Mesendoderm (in vitro differentiated cells): ENCODE results near the gene CDK9.
"Not testable (repeated sequence)": the region's sequence is repeated elsewhere in the genome, so short reads cannot be mapped to it uniquely, and the experiment has no call there.

Experiments
- DNase-seq: peaks from one replicate; pipeline ENCODE4 v3.0.0; 2013
- H2AK5ac ChIP-seq: 2 replicates; pipeline ENCODE4 v1.6.1; 2013; ENCODE audit warnings: low read length, inconsistent platforms
- H2BK120ac ChIP-seq: 2 replicates; pipeline ENCODE4 v1.6.1; 2013; ENCODE audit warnings: low read depth, mild to moderate bottlenecking, low read length, moderate library complexity, mixed read lengths
- H2BK15ac ChIP-seq: replicated peaks from 2 replicates; pipeline ENCODE4 v1.6.1; 2013; ENCODE audit warnings: low read depth, mild to moderate bottlenecking, moderate library complexity
- H2BK5ac ChIP-seq: 2 replicates; pipeline ENCODE4 v1.6.1; 2013; ENCODE audit warnings: low read length, inconsistent platforms
- H3K18ac ChIP-seq: 2 replicates; pipeline ENCODE4 v1.6.1; 2013; ENCODE audit warnings: mild to moderate bottlenecking, low read length, mixed read lengths
- H3K23ac ChIP-seq: one replicate; pipeline ENCODE4 v1.6.1; 2013; ENCODE audit warnings: low read length
- H3K27ac ChIP-seq: 2 replicates; pipeline ENCODE4 v1.5.1; 2013; ENCODE audit warnings: low read depth, mild to moderate bottlenecking, inconsistent platforms, low read length, moderate library complexity
- H3K27me3 ChIP-seq: 2 replicates; pipeline ENCODE4 v1.6.1; 2013; ENCODE audit warnings: low read length, control low read depth, mild to moderate bottlenecking, inconsistent platforms; ENCODE audit not compliant: insufficient read depth, poor library complexity
- H3K36me3 ChIP-seq: 2 replicates; pipeline ENCODE4 v1.6.1; 2013; ENCODE audit warnings: low read length, inconsistent platforms; ENCODE audit not compliant: control insufficient read depth, insufficient read depth
- H3K4ac ChIP-seq: one replicate; pipeline ENCODE4 v1.6.1; 2013; ENCODE audit warnings: low read depth, mild to moderate bottlenecking, low read length, moderate library complexity
- H3K4me1 ChIP-seq: 2 replicates; pipeline ENCODE4 v1.6.1; 2013; ENCODE audit warnings: low read depth, low read length, inconsistent platforms; ENCODE audit not compliant: control insufficient read depth
- H3K4me2 ChIP-seq: 2 replicates; pipeline ENCODE4 v1.6.1; 2013; ENCODE audit warnings: low read length
- H3K4me3 ChIP-seq: 2 replicates; pipeline ENCODE4 v1.5.1; 2013; ENCODE audit warnings: mild to moderate bottlenecking, low read length
- H3K56ac ChIP-seq: one replicate; pipeline ENCODE4 v1.6.1; 2013; ENCODE audit warnings: low read length
- H3K79me1 ChIP-seq: 2 replicates; pipeline ENCODE4 v1.6.1; 2013; ENCODE audit warnings: low read length, inconsistent platforms
- H3K79me2 ChIP-seq: 2 replicates; pipeline ENCODE4 v1.6.1; 2013; ENCODE audit warnings: mild to moderate bottlenecking, low read length; ENCODE audit not compliant: control insufficient read depth, insufficient read depth
- H3K9ac ChIP-seq: 2 replicates; pipeline ENCODE4 v1.6.1; 2013; ENCODE audit warnings: low read length, inconsistent platforms
- H4K5ac ChIP-seq: one replicate; pipeline ENCODE4 v1.6.1; 2013; ENCODE audit warnings: low read length
- H4K8ac ChIP-seq: one replicate; pipeline ENCODE4 v1.6.1; 2013; ENCODE audit warnings: low read depth, mild to moderate bottlenecking, control low read depth, low read length, moderate library complexity
- WGBS: extraction: QIAGEN DNeasy Blood & Tissue Kit; methylation state at CpG from one replicate; pipeline ENCODE4 v1.1.7; 2013; ENCODE audit warnings: low lambda C conversion rate, missing lambda C conversion rate; ENCODE audit not compliant: insufficient coverage; ENCODE audit errors: extremely low coverage; 5-methylcytosine and 5-hydroxymethylcytosine counted together

The CDK9 gene

DNA sequence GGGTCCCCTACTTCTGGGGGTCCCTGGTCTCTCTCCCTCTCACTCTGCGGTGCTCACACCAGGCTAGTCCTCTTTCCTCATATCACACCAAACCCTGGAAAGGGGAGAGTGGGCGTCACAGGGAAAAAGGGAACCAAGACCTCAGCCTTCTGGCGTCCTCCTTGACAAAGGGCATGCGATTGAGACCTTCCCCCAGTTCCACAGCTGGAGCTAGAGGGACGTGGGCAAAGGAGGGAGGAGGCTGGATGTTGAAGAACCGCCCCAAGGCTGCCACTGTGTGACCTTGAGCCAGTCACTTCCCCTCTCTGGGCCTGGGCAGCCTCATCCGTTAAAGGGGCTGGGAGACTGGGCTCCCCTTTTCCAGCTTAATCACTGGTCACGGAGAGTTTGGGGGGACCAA is 32.2 kb upstream of the CDK9 start:
- Histone ChIP-seq H3K4ac (no peak overlapping the region), H4K8ac (no peak overlapping the region), H2BK15ac (no peak overlapping the region), H3K9ac (no peak overlapping the region), H3K4me3 (no peak overlapping the region), H2AK5ac (no peak overlapping the region), H3K36me3 (no peaks in the 10 kb centered on the region), H3K56ac (no peak overlapping the region), H2BK5ac (no peak overlapping the region), H3K4me1 (no peaks in the 10 kb centered on the region), H3K27ac (no peak overlapping the region), H3K79me1 (no peaks in the 10 kb centered on the region), H3K79me2 (no peaks in the 10 kb centered on the region), H3K23ac (no peak overlapping the region), H4K5ac (no peak overlapping the region), H3K27me3 (peaks cover 3% of the 10 kb centered on the region), H2BK120ac (no peak overlapping the region), H3K18ac (no peak overlapping the region), H3K4me2 (no peak overlapping the region)
- no peak for DNase-seq
- no CpG with 5 or more reads among the region's 8 CpGs for WGBS

DNA sequence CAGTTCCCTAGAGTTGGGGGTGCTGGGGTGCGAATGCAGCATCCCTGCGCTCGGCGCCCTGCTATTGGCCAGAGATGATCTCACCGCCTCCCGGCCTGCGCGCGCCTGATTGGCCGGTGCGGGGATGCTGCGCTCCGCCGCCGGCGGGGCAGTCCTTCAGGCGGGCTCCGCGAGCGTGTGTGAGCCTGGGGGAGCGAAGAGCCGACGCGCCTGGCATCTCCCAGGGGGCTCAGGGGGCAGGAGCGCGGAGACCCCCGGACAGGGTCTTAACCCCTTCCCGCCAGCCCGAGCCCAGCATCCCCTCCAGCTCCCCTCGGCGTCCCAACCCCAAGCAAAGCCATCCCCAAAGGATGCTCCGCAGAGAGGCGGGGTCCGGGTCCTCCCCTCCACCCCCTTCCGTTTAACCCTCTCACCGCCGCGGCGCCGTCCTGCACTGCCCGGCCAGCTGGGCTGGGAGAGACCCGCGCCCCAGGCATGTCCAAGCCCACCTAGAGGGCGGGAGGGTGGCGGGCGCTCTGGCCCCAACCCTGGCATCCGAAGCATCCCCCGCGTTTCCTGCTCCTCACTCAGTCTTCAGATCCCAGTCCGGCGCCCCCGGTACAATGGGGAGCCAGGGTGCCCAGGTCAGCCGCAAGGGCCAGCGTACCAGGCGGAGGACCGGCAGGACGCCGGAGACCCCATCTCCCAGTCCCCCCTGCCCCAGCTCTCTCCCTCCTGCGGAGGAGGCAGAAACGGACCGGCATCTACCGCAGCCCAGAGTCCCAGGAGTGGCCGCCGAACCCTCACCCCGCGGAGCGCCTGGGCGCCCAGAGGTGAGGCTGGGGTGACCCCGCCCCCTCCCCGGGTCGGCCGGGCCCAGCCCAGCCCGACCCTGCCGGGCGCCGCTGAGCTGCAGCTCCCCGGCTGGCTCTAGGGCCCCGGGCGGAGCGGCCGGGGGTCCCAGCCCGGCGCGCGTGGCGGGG is 31.5 kb upstream of the CDK9 start:
- no peak overlapping the region for H2AK5ac ChIP-seq
- peak; percentile 63 for DNase-seq
- no peak overlapping the region for H3K4me3 ChIP-seq

GRCh38 chr9:127755061-127756060 is 30.5 kb upstream of the CDK9 start:
- H3K4me1 ChIP-seq: no peaks in the 10 kb centered on the region
- no peak overlapping the region for H2AK5ac ChIP-seq
- H3K27ac ChIP-seq: no peak overlapping the region
- no peaks in the 10 kb centered on the region for H3K79me2 ChIP-seq
- peak; percentile 68 for DNase-seq
- H2BK5ac ChIP-seq: no peak overlapping the region
- peak overlapping the region; percentile 46 for H3K4me2 ChIP-seq
- H3K4ac ChIP-seq: no peak overlapping the region
- peaks cover 3% of the 10 kb centered on the region for H3K27me3 ChIP-seq
- WGBS: no CpG with 5 or more reads among the region's 61 CpGs
- no peak overlapping the region for H3K18ac ChIP-seq
- H3K4me3 ChIP-seq: no peak overlapping the region
- no peak overlapping the region for H2BK15ac ChIP-seq
- H4K8ac ChIP-seq: no peak overlapping the region
- H4K5ac ChIP-seq: no peak overlapping the region
- no peak overlapping the region for H2BK120ac ChIP-seq
- H3K23ac ChIP-seq: no peak overlapping the region
- no peaks in the 10 kb centered on the region for H3K79me1 ChIP-seq
- H3K9ac ChIP-seq: no peak overlapping the region
- H3K56ac ChIP-seq: peak overlapping the region; percentile 34
- H3K36me3 ChIP-seq: no peaks in the 10 kb centered on the region

More for the DNA sequence above, 31.5 kb upstream of the CDK9 start:
- Histone ChIP-seq H4K8ac (no peak overlapping the region), H2BK15ac (no peak overlapping the region), H3K18ac (no peak overlapping the region), H3K79me2 (no peaks in the 10 kb centered on the region), H3K27ac (no peak overlapping the region), H2BK5ac (no peak overlapping the region), H3K36me3 (no peaks in the 10 kb centered on the region), H3K79me1 (no peaks in the 10 kb centered on the region), H3K4me2 (peak overlapping the region; percentile 46), H3K9ac (peak overlapping the region; percentile 24), H3K23ac (no peak overlapping the region), H3K27me3 (peaks cover 3% of the 10 kb centered on the region), H3K4me1 (no peaks in the 10 kb centered on the region), H4K5ac (no peak overlapping the region), H3K4ac (no peak overlapping the region), H3K56ac (peak overlapping the region; percentile 34), H2BK120ac (no peak overlapping the region)
- no CpG with 5 or more reads among the region's 86 CpGs for WGBS

DNA sequence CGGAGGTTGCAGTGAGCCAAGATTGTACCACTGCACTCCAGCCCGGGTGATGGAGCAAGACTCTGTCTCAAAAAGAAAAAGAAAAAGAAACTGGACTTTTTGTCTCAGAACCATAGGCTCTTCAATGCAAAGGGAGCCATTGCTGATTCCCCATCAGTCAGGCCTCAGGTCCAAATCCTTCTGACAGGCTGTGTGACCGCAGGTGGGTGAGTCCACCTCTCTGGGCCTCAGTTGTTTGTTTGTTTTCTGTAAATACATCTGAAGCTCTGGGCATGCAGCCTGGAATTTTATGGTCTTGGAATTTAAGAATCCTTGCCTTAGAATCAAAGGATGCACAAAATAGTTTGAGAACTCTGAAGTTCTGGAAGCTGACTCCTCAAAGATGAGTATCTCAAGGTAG is 29.6 kb upstream of the CDK9 start:
- Histone ChIP-seq H3K23ac (no peak overlapping the region), H2BK120ac (no peak overlapping the region), H3K4me3 (no peak overlapping the region), H3K9ac (no peak overlapping the region), H3K27me3 (peaks cover 3% of the 10 kb centered on the region), H4K8ac (no peak overlapping the region), H3K56ac (no peak overlapping the region), H3K4ac (no peak overlapping the region), H2BK15ac (no peak overlapping the region), H3K27ac (no peak overlapping the region), H3K36me3 (no peaks in the 10 kb centered on the region), H2BK5ac (no peak overlapping the region), H3K79me1 (no peaks in the 10 kb centered on the region), H3K18ac (no peak overlapping the region), H3K4me1 (no peaks in the 10 kb centered on the region), H2AK5ac (no peak overlapping the region), H3K79me2 (no peaks in the 10 kb centered on the region), H4K5ac (no peak overlapping the region), H3K4me2 (no peak overlapping the region)
- no CpG with 5 or more reads among the region's 3 CpGs for WGBS
- no peak for DNase-seq

DNA sequence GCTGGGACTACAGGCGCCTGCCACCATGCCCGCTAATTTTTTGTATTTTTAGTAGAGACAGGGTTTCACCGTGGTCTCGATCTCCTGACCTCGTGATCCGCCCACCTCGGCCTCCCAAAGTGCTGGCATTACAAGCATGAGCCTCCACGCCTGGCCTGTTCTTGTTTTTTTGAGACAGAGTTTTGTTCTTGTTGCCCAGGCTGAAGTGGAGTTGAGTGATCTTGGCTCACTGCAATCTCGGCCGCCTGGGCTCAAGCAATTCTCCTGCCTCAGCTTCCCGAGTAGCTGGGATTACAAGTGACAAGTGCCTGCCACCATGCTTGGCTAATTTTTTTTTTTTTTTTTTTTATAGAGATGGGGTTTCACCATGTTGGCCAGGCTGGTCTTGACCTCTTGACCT is 29.1 kb upstream of the CDK9 start:
- not testable (repeated sequence) for H3K9ac ChIP-seq, DNase-seq, H2BK5ac ChIP-seq, H2BK120ac ChIP-seq, H2BK15ac ChIP-seq, H3K4me2 ChIP-seq, H3K79me2 ChIP-seq, H3K23ac ChIP-seq, H4K5ac ChIP-seq, H2AK5ac ChIP-seq, H3K4ac ChIP-seq, H3K4me1 ChIP-seq, H4K8ac ChIP-seq, H3K27me3 ChIP-seq, H3K18ac ChIP-seq, H3K27ac ChIP-seq, H3K36me3 ChIP-seq, H3K79me1 ChIP-seq, H3K56ac ChIP-seq, H3K4me3 ChIP-seq
- WGBS: no CpG with 5 or more reads among the region's 11 CpGs
